Measurements from ENCODE around the gene FAT1.

The FAT1 gene

DNA sequence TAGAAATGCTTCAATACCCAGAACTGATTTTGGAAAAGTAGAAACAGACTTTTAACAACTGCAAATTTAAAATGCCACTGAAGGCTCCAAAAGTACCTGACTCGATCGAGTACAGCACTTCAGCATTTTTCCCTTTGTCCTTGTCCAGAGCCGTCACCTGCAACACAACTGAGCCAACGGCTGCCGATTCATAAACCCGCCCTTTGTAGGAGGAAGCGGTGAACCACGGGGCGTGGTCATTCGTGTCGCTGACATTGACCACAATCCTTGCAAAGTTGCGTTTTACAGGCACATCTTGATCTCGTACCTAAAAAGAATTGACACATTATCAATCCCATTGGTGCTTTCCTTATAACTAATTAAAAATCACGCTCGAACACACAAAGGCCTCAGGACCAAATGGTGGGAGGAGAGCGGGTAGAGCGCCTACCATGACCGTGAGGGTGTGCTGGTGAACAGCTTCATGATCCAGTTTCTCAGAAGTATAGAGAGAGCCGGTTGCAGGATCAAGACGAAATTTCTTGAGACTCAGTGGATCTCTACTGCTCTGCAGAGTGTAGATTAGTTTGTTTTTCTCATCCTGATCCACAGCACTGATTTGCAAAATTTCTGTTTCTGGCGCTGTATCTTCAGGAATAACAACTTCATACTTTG is 95.5 kb downstream of the FAT1 start:
- no peaks in the 10 kb centered on the region for H3K27me3 ChIP-seq (ENCODE audit: control insufficient read depth in 1 of 2, insufficient read depth in 2 of 2, low read length in 2 of 2)
- H3K36me3 ChIP-seq (ENCODE audit: control insufficient read depth in 1 of 2, insufficient read depth in 2 of 2, low read length in 2 of 2): peaks cover 27 to 74% of the 10 kb centered on the region in 2 donors
- no peaks in the 10 kb centered on the region for H3K4me1 ChIP-seq (ENCODE audit: control insufficient read depth in 1 of 2, insufficient read depth in 2 of 2, low read length in 2 of 2)
- H3K9me3 ChIP-seq (ENCODE audit: control insufficient read depth in 1 of 2, low read length in 2 of 2): no peaks in the 10 kb centered on the region
- no peak overlapping the region for H3K9ac ChIP-seq (ENCODE audit: low read depth in 1 of 2, low read length in 2 of 2)
- no peak overlapping the region for H3K27ac ChIP-seq (ENCODE audit: low read depth, low read length)
- H3K4me3 ChIP-seq (ENCODE audit: low read depth in 1 of 2, low read length in 2 of 2): no peak overlapping the region

DNA sequence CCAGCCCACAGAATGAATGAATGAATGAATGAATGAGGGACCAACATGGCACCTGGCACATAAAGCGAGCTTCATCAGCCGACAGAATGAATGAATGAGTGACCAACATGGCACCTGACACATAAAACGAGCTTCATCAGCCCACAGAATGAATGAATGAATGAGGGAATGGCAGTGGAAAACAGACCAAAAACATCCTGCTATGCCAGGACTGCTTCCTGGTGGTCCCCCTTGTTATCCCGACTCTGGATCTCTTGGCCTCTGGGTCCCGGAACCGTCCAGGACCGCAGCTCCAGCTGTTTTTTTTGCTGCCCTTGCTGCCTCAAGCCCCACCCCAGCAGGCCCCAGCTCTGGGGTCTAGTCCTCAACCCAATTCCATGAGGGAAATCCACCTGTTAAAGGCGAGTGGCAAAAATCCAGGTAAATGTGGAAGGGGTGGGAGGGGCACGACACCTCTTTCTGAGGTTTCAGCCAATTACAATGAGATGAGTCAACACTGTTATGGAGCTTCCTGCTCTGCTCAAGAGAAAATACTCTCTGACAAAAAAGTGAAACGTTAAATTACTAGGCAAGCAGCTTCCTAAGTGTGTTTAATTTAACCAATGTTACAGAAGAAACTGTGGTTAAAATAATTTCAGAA is 96.3 kb downstream of the FAT1 start:
- no peaks in the 10 kb centered on the region for H3K27me3 ChIP-seq (ENCODE audit: control insufficient read depth in 1 of 2, insufficient read depth in 2 of 2, low read length in 2 of 2)
- H3K4me1 ChIP-seq (ENCODE audit: control insufficient read depth in 1 of 2, insufficient read depth in 2 of 2, low read length in 2 of 2): no peaks in the 10 kb centered on the region
- H3K36me3 ChIP-seq (ENCODE audit: control insufficient read depth in 1 of 2, insufficient read depth in 2 of 2, low read length in 2 of 2): peaks cover 24 to 76% of the 10 kb centered on the region in 2 donors
- no peaks in the 10 kb centered on the region for H3K9me3 ChIP-seq (ENCODE audit: control insufficient read depth in 1 of 2, low read length in 2 of 2)
- H3K4me3 ChIP-seq (ENCODE audit: low read depth in 1 of 2, low read length in 2 of 2): no peak overlapping the region
- no peak overlapping the region for H3K27ac ChIP-seq (ENCODE audit: low read depth, low read length)
- H3K9ac ChIP-seq (ENCODE audit: low read depth in 1 of 2, low read length in 2 of 2): no peak overlapping the region

DNA sequence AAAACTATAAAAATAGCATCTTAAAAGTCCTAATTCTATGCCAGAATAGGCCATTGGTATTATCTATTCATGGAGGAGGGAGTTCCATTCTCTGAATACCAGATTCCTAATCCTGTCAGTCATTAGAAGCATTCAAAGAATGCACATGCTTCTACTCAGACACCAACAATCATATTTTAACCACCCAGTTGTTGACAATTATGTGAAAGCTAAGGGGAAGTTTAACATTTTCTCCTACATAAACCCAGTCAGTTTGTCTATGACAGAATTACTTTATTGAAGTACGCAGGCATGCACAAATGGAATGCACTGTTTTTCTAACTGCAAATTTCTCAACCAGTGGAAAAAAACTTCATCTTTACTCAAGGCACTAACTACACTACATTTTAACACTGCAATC is 98.7 kb downstream of the FAT1 start:
- H3K36me3 ChIP-seq (ENCODE audit: control insufficient read depth in 1 of 2, insufficient read depth in 2 of 2, low read length in 2 of 2): peaks cover 39 to 76% of the 10 kb centered on the region in 2 donors

GRCh38 chr4:186623546-186623945 is 100.1 kb downstream of the FAT1 start:
- H3K4me3 ChIP-seq (ENCODE audit: low read depth in 1 of 2, low read length in 2 of 2): no peak overlapping the region
- no peaks in the 10 kb centered on the region for H3K4me1 ChIP-seq (ENCODE audit: control insufficient read depth in 1 of 2, insufficient read depth in 2 of 2, low read length in 2 of 2)
- H3K9me3 ChIP-seq (ENCODE audit: control insufficient read depth in 1 of 2, low read length in 2 of 2): no peaks in the 10 kb centered on the region
- peaks cover 52 to 78% of the 10 kb centered on the region in 2 donors for H3K36me3 ChIP-seq (ENCODE audit: control insufficient read depth in 1 of 2, insufficient read depth in 2 of 2, low read length in 2 of 2)
- no peak overlapping the region for H3K9ac ChIP-seq (ENCODE audit: low read depth in 1 of 2, low read length in 2 of 2)
- no peaks in the 10 kb centered on the region for H3K27me3 ChIP-seq (ENCODE audit: control insufficient read depth in 1 of 2, insufficient read depth in 2 of 2, low read length in 2 of 2)
- no peak overlapping the region for H3K27ac ChIP-seq (ENCODE audit: low read depth, low read length)

More for the DNA sequence above, 98.7 kb downstream of the FAT1 start:
- no peak overlapping the region for H3K4me3 ChIP-seq (ENCODE audit: low read depth in 1 of 2, low read length in 2 of 2)
- no peaks in the 10 kb centered on the region for H3K27me3 ChIP-seq (ENCODE audit: control insufficient read depth in 1 of 2, insufficient read depth in 2 of 2, low read length in 2 of 2)
- H3K9me3 ChIP-seq (ENCODE audit: control insufficient read depth in 1 of 2, low read length in 2 of 2): no peaks in the 10 kb centered on the region
- H3K27ac ChIP-seq (ENCODE audit: low read depth, low read length): no peak overlapping the region
- H3K4me1 ChIP-seq (ENCODE audit: control insufficient read depth in 1 of 2, insufficient read depth in 2 of 2, low read length in 2 of 2): no peaks in the 10 kb centered on the region
- H3K9ac ChIP-seq (ENCODE audit: low read depth in 1 of 2, low read length in 2 of 2): no peak overlapping the region

GRCh38 chr4:186622788-186623464 is 100.7 kb downstream of the FAT1 start:
- H3K9me3 ChIP-seq (ENCODE audit: control insufficient read depth in 1 of 2, low read length in 2 of 2): no peaks in the 10 kb centered on the region
- H3K9ac ChIP-seq (ENCODE audit: low read depth in 1 of 2, low read length in 2 of 2): no peak overlapping the region
- no peaks in the 10 kb centered on the region for H3K4me1 ChIP-seq (ENCODE audit: control insufficient read depth in 1 of 2, insufficient read depth in 2 of 2, low read length in 2 of 2)
- H3K36me3 ChIP-seq (ENCODE audit: control insufficient read depth in 1 of 2, insufficient read depth in 2 of 2, low read length in 2 of 2): peaks cover 53 to 78% of the 10 kb centered on the region in 2 donors
- no peak overlapping the region for H3K4me3 ChIP-seq (ENCODE audit: low read depth in 1 of 2, low read length in 2 of 2)
- H3K27ac ChIP-seq (ENCODE audit: low read depth, low read length): no peak overlapping the region
- no peaks in the 10 kb centered on the region for H3K27me3 ChIP-seq (ENCODE audit: control insufficient read depth in 1 of 2, insufficient read depth in 2 of 2, low read length in 2 of 2)

DNA sequence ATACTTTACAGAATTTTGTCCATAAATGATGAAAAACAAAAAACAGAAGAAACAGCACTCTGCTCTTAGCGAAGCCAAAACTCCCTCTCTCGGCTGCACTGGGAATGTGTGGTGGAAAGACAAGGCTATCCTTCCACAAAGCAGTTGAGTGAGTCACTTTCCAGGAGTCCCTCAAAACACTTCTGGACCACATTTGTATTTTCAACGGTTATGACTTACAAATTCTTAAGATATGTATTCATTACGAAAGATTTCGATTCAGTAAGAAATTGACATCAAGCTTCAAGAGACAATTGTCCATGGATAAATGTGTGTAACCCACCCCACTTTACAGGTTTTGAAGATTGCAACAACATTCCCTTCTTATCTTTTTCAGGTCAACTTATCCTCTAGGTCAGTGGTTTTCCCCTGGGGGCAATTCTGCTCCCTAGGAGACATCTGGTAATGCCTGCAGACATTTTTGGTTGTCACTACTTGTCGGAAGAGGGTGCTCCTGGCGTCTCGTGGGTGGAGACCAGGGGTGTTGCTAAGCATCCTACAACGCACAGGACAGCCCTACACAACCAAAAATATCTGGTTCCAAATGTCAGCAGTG is 101.6 kb downstream of the FAT1 start:
- no peak overlapping the region for H3K9ac ChIP-seq (ENCODE audit: low read depth in 1 of 2, low read length in 2 of 2)

GRCh38 chr4:186619088-186619487 is 104.6 kb downstream of the FAT1 start:
- H3K27me3 ChIP-seq (ENCODE audit: control insufficient read depth in 1 of 2, insufficient read depth in 2 of 2, low read length in 2 of 2): no peaks in the 10 kb centered on the region
- H3K27ac ChIP-seq (ENCODE audit: low read depth, low read length): no peak overlapping the region
- no peak overlapping the region for H3K4me3 ChIP-seq (ENCODE audit: low read depth in 1 of 2, low read length in 2 of 2)
- H3K36me3 ChIP-seq (ENCODE audit: control insufficient read depth in 1 of 2, insufficient read depth in 2 of 2, low read length in 2 of 2): peaks cover 52 to 85% of the 10 kb centered on the region in 2 donors
- no peaks in the 10 kb centered on the region for H3K9me3 ChIP-seq (ENCODE audit: control insufficient read depth in 1 of 2, low read length in 2 of 2)
- no peak overlapping the region for H3K9ac ChIP-seq (ENCODE audit: low read depth in 1 of 2, low read length in 2 of 2)
- no peaks in the 10 kb centered on the region for H3K4me1 ChIP-seq (ENCODE audit: control insufficient read depth in 1 of 2, insufficient read depth in 2 of 2, low read length in 2 of 2)

More for the DNA sequence above, 101.6 kb downstream of the FAT1 start:
- Histone ChIP-seq H3K4me3 (ENCODE audit: low read depth in 1 of 2, low read length in 2 of 2) (no peak overlapping the region), H3K27ac (ENCODE audit: low read depth, low read length) (no peak overlapping the region), H3K27me3 (ENCODE audit: control insufficient read depth in 1 of 2, insufficient read depth in 2 of 2, low read length in 2 of 2) (no peaks in the 10 kb centered on the region), H3K9me3 (ENCODE audit: control insufficient read depth in 1 of 2, low read length in 2 of 2) (no peaks in the 10 kb centered on the region), H3K4me1 (ENCODE audit: control insufficient read depth in 1 of 2, insufficient read depth in 2 of 2, low read length in 2 of 2) (no peaks in the 10 kb centered on the region), H3K36me3 (ENCODE audit: control insufficient read depth in 1 of 2, insufficient read depth in 2 of 2, low read length in 2 of 2) (peaks cover 54 to 70% of the 10 kb centered on the region in 2 donors)

DNA sequence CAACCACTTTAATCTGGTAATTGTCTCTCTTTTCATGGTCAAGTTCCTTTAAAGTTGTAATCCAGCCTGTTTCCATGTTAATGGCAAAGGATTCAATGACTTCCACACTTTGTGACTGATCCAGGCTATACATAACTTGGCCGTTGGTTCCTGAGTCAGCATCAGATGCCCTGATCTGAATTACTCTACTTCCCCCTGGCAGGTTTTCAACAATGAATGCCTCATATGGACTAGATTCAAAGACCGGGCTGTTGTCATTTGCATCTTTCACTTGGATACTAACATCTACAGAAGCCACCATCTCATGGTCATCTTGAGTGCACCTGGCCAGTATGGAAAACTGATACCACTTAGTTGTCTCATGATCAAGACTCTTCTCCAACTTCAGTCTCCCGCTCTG is 105.7 kb downstream of the FAT1 start:
- H3K27ac ChIP-seq (ENCODE audit: low read depth, low read length): no peak overlapping the region
- no peaks in the 10 kb centered on the region for H3K27me3 ChIP-seq (ENCODE audit: control insufficient read depth in 1 of 2, insufficient read depth in 2 of 2, low read length in 2 of 2)
- H3K4me1 ChIP-seq (ENCODE audit: control insufficient read depth in 1 of 2, insufficient read depth in 2 of 2, low read length in 2 of 2): no peaks in the 10 kb centered on the region
- peaks cover 55 to 81% of the 10 kb centered on the region in 2 donors for H3K36me3 ChIP-seq (ENCODE audit: control insufficient read depth in 1 of 2, insufficient read depth in 2 of 2, low read length in 2 of 2)
- no peaks in the 10 kb centered on the region for H3K9me3 ChIP-seq (ENCODE audit: control insufficient read depth in 1 of 2, low read length in 2 of 2)
- no peak overlapping the region for H3K4me3 ChIP-seq (ENCODE audit: low read depth in 1 of 2, low read length in 2 of 2)
- no peak overlapping the region for H3K9ac ChIP-seq (ENCODE audit: low read depth in 1 of 2, low read length in 2 of 2)

DNA sequence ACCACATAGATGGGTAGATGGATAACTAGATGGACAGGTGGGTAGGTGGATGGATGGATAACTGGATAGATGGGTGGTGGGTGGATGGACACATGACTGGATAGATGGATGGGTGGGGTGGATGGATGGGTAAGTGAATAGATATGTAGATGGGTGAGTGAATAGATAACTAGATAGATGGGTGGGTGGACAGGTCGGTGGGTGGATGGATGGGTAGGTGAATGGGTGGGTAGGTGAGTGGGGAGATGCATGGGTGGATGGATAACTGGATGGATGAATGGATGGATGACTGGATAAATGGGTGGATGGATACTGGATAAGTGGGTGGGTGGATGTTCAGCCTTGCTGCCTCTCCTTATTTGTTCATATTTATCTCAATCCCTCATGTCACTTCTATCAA is 116.2 kb downstream of the FAT1 start:
- no peaks in the 10 kb centered on the region for H3K9me3 ChIP-seq (ENCODE audit: control insufficient read depth in 1 of 2, low read length in 2 of 2)
- no peak overlapping the region for H3K4me3 ChIP-seq (ENCODE audit: low read depth in 1 of 2, low read length in 2 of 2)
- H3K27ac ChIP-seq (ENCODE audit: low read depth, low read length): no peak overlapping the region
- no peak overlapping the region for H3K9ac ChIP-seq (ENCODE audit: low read depth in 1 of 2, low read length in 2 of 2)
- no peaks in the 10 kb centered on the region for H3K4me1 ChIP-seq (ENCODE audit: control insufficient read depth in 1 of 2, insufficient read depth in 2 of 2, low read length in 2 of 2)
- no peaks in the 10 kb centered on the region for H3K27me3 ChIP-seq (ENCODE audit: control insufficient read depth in 1 of 2, insufficient read depth in 2 of 2, low read length in 2 of 2)
- peaks cover 50 to 76% of the 10 kb centered on the region in 2 donors for H3K36me3 ChIP-seq (ENCODE audit: control insufficient read depth in 1 of 2, insufficient read depth in 2 of 2, low read length in 2 of 2)

- H3K9ac ChIP-seq (ENCODE audit: low read depth in 1 of 2, low read length in 2 of 2): no peak overlapping the region
- H3K27me3 ChIP-seq (ENCODE audit: control insufficient read depth in 1 of 2, insufficient read depth in 2 of 2, low read length in 2 of 2): no peaks in the 10 kb centered on the region
- H3K9me3 ChIP-seq (ENCODE audit: control insufficient read depth in 1 of 2, low read length in 2 of 2): no peaks in the 10 kb centered on the region
- no peaks in the 10 kb centered on the region for H3K4me1 ChIP-seq (ENCODE audit: control insufficient read depth in 1 of 2, insufficient read depth in 2 of 2, low read length in 2 of 2)
- peaks cover 52 to 83% of the 10 kb centered on the region in 2 donors for H3K36me3 ChIP-seq (ENCODE audit: control insufficient read depth in 1 of 2, insufficient read depth in 2 of 2, low read length in 2 of 2)
- H3K4me3 ChIP-seq (ENCODE audit: low read depth in 1 of 2, low read length in 2 of 2): no peak overlapping the region
- no peak overlapping the region for H3K27ac ChIP-seq (ENCODE audit: low read depth, low read length)
Observed at GRCh38 chr4:186606591-186606992, 117.1 kb downstream of the FAT1 start.

Data from duodenal mucosa (tissue), 2 donors.